ENCODE measurements around the gene CCT3. TPM values are rescaled to one million over a fixed set of nuclear protein-coding genes. Genes with fewer than 3 reads are reported as not detected.

CCT3 gene
- total RNA-seq, 4 donors from 2014 or later = 113 to 175 (median 137) TPM

- 53 to 63% methylated on average over 1 of the region's 1 CpG for WGBS, 2 donors
- Histone ChIP-seq H3K27ac (no peak overlapping the region), H3K4me1 (no peaks in the 10 kb centered on the region), H3K9me3 (no peaks in the 10 kb centered on the region), H3K36me3 (peaks cover 17 to 100% (median 65%) of the 10 kb centered on the region in 3 donors), H3K4me3 (no peak overlapping the region), H3K27me3 (no peaks in the 10 kb centered on the region)
- DNase-seq (ENCODE audit: low spot score in 2 of 2) = peak in 1 of 2 donors; percentile 15
- TF ChIP-seq EP300 (IDR thresholded peaks at IDR 0.05) = no peak
- peak; percentile 27 to 45 (median 39) for TF ChIP-seq CTCF (IDR thresholded peaks at IDR 0.05)
Measured at GRCh38 chr1:156319664-156320063, 18.4 kb downstream of the CCT3 start.

GRCh38 chr1:156316909-156317308 lies 21.2 kb downstream of the CCT3 start:
- no peaks in the 10 kb centered on the region for H3K9me3 ChIP-seq
- TF ChIP-seq EP300 (IDR thresholded peaks at IDR 0.05) = no peak
- H3K27ac ChIP-seq = no peak overlapping the region
- peaks cover 12 to 100% (median 55%) of the 10 kb centered on the region in 3 donors for H3K36me3 ChIP-seq
- WGBS, 2 donors = 94 to 95% methylated on average over 7 of the region's 7 CpGs
- no peak for DNase-seq (ENCODE audit: low spot score in 2 of 2)
- no peaks in the 10 kb centered on the region for H3K27me3 ChIP-seq
- H3K4me1 ChIP-seq = no peaks in the 10 kb centered on the region
- H3K4me3 ChIP-seq = no peak overlapping the region

- TF ChIP-seq POLR2A (IDR thresholded peaks at IDR 0.05) (no peak), EP300 (IDR thresholded peaks at IDR 0.05) (no peak), CTCF (IDR thresholded peaks at IDR 0.05) (no peak)
- Histone ChIP-seq H3K27me3 (no peaks in the 10 kb centered on the region), H3K9me3 (no peaks in the 10 kb centered on the region), H3K27ac (no peak overlapping the region), H3K4me1 (no peaks in the 10 kb centered on the region), H3K36me3 (peaks cover 4 to 100% (median 38%) of the 10 kb centered on the region in 3 donors), H3K4me3 (no peak overlapping the region)
- 79 to 80% methylated on average over 6 of the region's 6 CpGs for WGBS, 2 donors
- DNase-seq (ENCODE audit: low spot score in 2 of 2) = no peak
Measured at GRCh38 chr1:156310962-156311361, 27.1 kb downstream of the CCT3 start.

- H3K4me3 ChIP-seq = no peak overlapping the region
- no peak overlapping the region for H3K27ac ChIP-seq
- no peaks in the 10 kb centered on the region for H3K27me3 ChIP-seq
- no peaks in the 10 kb centered on the region for H3K4me1 ChIP-seq
- TF ChIP-seq EP300 (IDR thresholded peaks at IDR 0.05) (no peak), POLR2A (IDR thresholded peaks at IDR 0.05) (no peak), CTCF (IDR thresholded peaks at IDR 0.05) (no peak)
- peaks cover 4 to 93% (median 35%) of the 10 kb centered on the region in 3 donors for H3K36me3 ChIP-seq
- no peak for DNase-seq (ENCODE audit: low spot score in 2 of 2)
- no peaks in the 10 kb centered on the region for H3K9me3 ChIP-seq
Measured at GRCh38 chr1:156308078-156308477, 30.0 kb downstream of the CCT3 start.

GRCh38 chr1:156305215-156305614 lies 32.9 kb downstream of the CCT3 start:
- Histone ChIP-seq H3K36me3 (peaks cover 4 to 64% (median 19%) of the 10 kb centered on the region in 3 donors), H3K9me3 (no peaks in the 10 kb centered on the region)

More at GRCh38 chr1:156305215-156305614, 32.9 kb downstream of the CCT3 start:
- TF ChIP-seq CTCF (IDR thresholded peaks at IDR 0.05) (no peak), EP300 (IDR thresholded peaks at IDR 0.05) (no peak), POLR2A (IDR thresholded peaks at IDR 0.05) (no peak)
- no peaks in the 10 kb centered on the region for H3K4me1 ChIP-seq
- DNase-seq (ENCODE audit: low spot score in 2 of 2) = no peak
- WGBS, 2 donors = 69 to 84% methylated on average over 2 of the region's 2 CpGs
- no peak overlapping the region for H3K4me3 ChIP-seq
- H3K27ac ChIP-seq = no peak overlapping the region
- H3K27me3 ChIP-seq = no peaks in the 10 kb centered on the region

Data from tibial nerve (tissue), 4 donors.